ENCODE results near the gene ACSS3.

ACSS3 gene

GRCh38 chr12:81253360-81253759, 175.5 kb downstream of the ACSS3 start:
- no peak for DNase-seq
- TF ChIP-seq POLR2A (IDR thresholded peaks at IDR 0.05; ENCODE audit: low read length) (no peak), GATA1 (IDR thresholded peaks at IDR 0.05; ENCODE audit: low read depth, low read length) (no peak)

- TF ChIP-seq POLR2A (IDR thresholded peaks at IDR 0.05; ENCODE audit: low read length), result no peak
- no peak for TF ChIP-seq GATA1 (IDR thresholded peaks at IDR 0.05; ENCODE audit: low read depth, low read length)
- DNase-seq, result no peak
Observed at GRCh38 chr12:81255456-81255855, 177.6 kb downstream of the ACSS3 start.

- TF ChIP-seq POLR2A (IDR thresholded peaks at IDR 0.05; ENCODE audit: low read length) (no peak), GATA1 (IDR thresholded peaks at IDR 0.05; ENCODE audit: low read depth, low read length) (no peak)
- DNase-seq, result no peak
Observed at GRCh38 chr12:81255947-81256346, 178.1 kb downstream of the ACSS3 start.

GRCh38 chr12:81257947-81258551, 180.2 kb downstream of the ACSS3 start:
- peak in 1 of 2 experiments; percentile 8 for DNase-seq
- TF ChIP-seq POLR2A (IDR thresholded peaks at IDR 0.05; ENCODE audit: low read length), result no peak
- no peak for TF ChIP-seq GATA1 (IDR thresholded peaks at IDR 0.05; ENCODE audit: low read depth, low read length)

- no peak for DNase-seq
- TF ChIP-seq GATA1 (IDR thresholded peaks at IDR 0.05; ENCODE audit: low read depth, low read length), result no peak
- no peak for TF ChIP-seq POLR2A (IDR thresholded peaks at IDR 0.05; ENCODE audit: low read length)
Observed at GRCh38 chr12:81259360-81259759, 181.5 kb downstream of the ACSS3 start.

- TF ChIP-seq GATA1 (IDR thresholded peaks at IDR 0.05; ENCODE audit: low read depth, low read length), result no peak
- TF ChIP-seq POLR2A (IDR thresholded peaks at IDR 0.05; ENCODE audit: low read length), result no peak
- no peak for DNase-seq
Observed at GRCh38 chr12:81261508-81262207, 183.8 kb downstream of the ACSS3 start.

GRCh38 chr12:81263072-81263471, 185.2 kb downstream of the ACSS3 start:
- no peak for DNase-seq
- no peak for TF ChIP-seq POLR2A (IDR thresholded peaks at IDR 0.05; ENCODE audit: low read length)
- TF ChIP-seq GATA1 (IDR thresholded peaks at IDR 0.05; ENCODE audit: low read depth, low read length), result no peak

- no peak for TF ChIP-seq GATA1 (IDR thresholded peaks at IDR 0.05; ENCODE audit: low read depth, low read length)
- no peak for TF ChIP-seq POLR2A (IDR thresholded peaks at IDR 0.05; ENCODE audit: low read length)
Observed at GRCh38 chr12:81270385-81270784, 192.5 kb downstream of the ACSS3 start.

GRCh38 chr12:81274637-81275529, 197.0 kb downstream of the ACSS3 start:
- DNase-seq, result no peak
- TF ChIP-seq GATA1 (IDR thresholded peaks at IDR 0.05; ENCODE audit: low read depth, low read length) (no peak), POLR2A (IDR thresholded peaks at IDR 0.05; ENCODE audit: low read length) (no peak)

More at GRCh38 chr12:81270385-81270784, 192.5 kb downstream of the ACSS3 start:
- DNase-seq, result no peak

- no peak for DNase-seq
- no peak for TF ChIP-seq POLR2A (IDR thresholded peaks at IDR 0.05; ENCODE audit: low read length)
Observed at GRCh38 chr12:81284137-81284536, 206.3 kb downstream of the ACSS3 start.

- TF ChIP-seq GATA1 (IDR thresholded peaks at IDR 0.05; ENCODE audit: low read depth, low read length), result no peak
- TF ChIP-seq POLR2A (IDR thresholded peaks at IDR 0.05; ENCODE audit: low read length), result no peak
- no peak for DNase-seq
Observed at GRCh38 chr12:81288651-81289050, 210.8 kb downstream of the ACSS3 start.

- no peak for TF ChIP-seq POLR2A (IDR thresholded peaks at IDR 0.05; ENCODE audit: low read length)
- TF ChIP-seq GATA1 (IDR thresholded peaks at IDR 0.05; ENCODE audit: low read depth, low read length), result no peak
- no peak for DNase-seq
Observed at GRCh38 chr12:81294325-81295190, 216.7 kb downstream of the ACSS3 start.

GRCh38 chr12:81295251-81295650, 217.4 kb downstream of the ACSS3 start:
- TF ChIP-seq GATA1 (IDR thresholded peaks at IDR 0.05; ENCODE audit: low read depth, low read length) (no peak), POLR2A (IDR thresholded peaks at IDR 0.05; ENCODE audit: low read length) (no peak)
- no peak for DNase-seq

All from erythroblast (primary cell).